RWPE2 (cell line): ENCODE results near the gene KRTCAP2.

Experiments used
- ATAC-seq: fragments of 200-7000 bp; cut with Tn5 transposase; 3 replicates; pipeline ENCODE4 v1.9.1; 2021; ENCODE audit warnings: low read depth
- DNase-seq: peaks from one replicate; pipeline ENCODE4 v3.0.0-alpha.2; 2020; ENCODE audit warnings: low spot score
- H3K27ac ChIP-seq: fragments of 450-650 bp; 2 replicates; pipeline ENCODE4 v1.5.1; 2017; ENCODE audit warnings: mild to moderate bottlenecking; ENCODE audit not compliant: poor library complexity, severe bottlenecking
- H3K27me3 ChIP-seq: fragments of 250-450 bp; sonication (Bioruptor Pico); 2 replicates; pipeline ENCODE4 v1.5.1; 2021; ENCODE audit warnings: mild to moderate bottlenecking, moderate library complexity; ENCODE audit not compliant: insufficient read depth, poor library complexity, severe bottlenecking
- H3K36me3 ChIP-seq: fragments of 250-450 bp; sonication (Bioruptor Pico); 2 replicates; pipeline ENCODE4 v1.5.1; 2020; ENCODE audit warnings: low read depth, mild to moderate bottlenecking, moderate library complexity
- H3K4me1 ChIP-seq: fragments of 250-450 bp; sonication (Bioruptor Pico); 2 replicates; pipeline ENCODE4 v1.5.1; 2021; ENCODE audit warnings: mild to moderate bottlenecking, moderate library complexity; ENCODE audit not compliant: insufficient read depth, poor library complexity, severe bottlenecking
- H3K4me3 ChIP-seq: fragments of 250-450 bp; sonication (Bioruptor Pico); 2 replicates; pipeline ENCODE4 v1.5.1; 2021; ENCODE audit warnings: mild to moderate bottlenecking, moderate library complexity; ENCODE audit not compliant: severe bottlenecking
- H3K9me3 ChIP-seq: fragments of 250-450 bp; sonication (Bioruptor Pico); 2 replicates; pipeline ENCODE4 v1.5.1; 2021; ENCODE audit warnings: mild to moderate bottlenecking, moderate library complexity; ENCODE audit not compliant: severe bottlenecking
- TF ChIP-seq, protein P1 (sequence below): fragments of 450-650 bp; IDR thresholded peaks from one replicate; pipeline ENCODE4 v1.5.1; 2017; ENCODE audit warnings: mild to moderate bottlenecking, moderate library complexity; ENCODE audit not compliant: poor library complexity, severe bottlenecking

KRTCAP2 gene

GRCh38 chr1:155184835-155185782 lies 12.0 kb upstream of the KRTCAP2 start:
- H3K27ac ChIP-seq = no peak overlapping the region
- no peaks in the 10 kb centered on the region for H3K4me1 ChIP-seq
- TF ChIP-seq, protein P1, sequence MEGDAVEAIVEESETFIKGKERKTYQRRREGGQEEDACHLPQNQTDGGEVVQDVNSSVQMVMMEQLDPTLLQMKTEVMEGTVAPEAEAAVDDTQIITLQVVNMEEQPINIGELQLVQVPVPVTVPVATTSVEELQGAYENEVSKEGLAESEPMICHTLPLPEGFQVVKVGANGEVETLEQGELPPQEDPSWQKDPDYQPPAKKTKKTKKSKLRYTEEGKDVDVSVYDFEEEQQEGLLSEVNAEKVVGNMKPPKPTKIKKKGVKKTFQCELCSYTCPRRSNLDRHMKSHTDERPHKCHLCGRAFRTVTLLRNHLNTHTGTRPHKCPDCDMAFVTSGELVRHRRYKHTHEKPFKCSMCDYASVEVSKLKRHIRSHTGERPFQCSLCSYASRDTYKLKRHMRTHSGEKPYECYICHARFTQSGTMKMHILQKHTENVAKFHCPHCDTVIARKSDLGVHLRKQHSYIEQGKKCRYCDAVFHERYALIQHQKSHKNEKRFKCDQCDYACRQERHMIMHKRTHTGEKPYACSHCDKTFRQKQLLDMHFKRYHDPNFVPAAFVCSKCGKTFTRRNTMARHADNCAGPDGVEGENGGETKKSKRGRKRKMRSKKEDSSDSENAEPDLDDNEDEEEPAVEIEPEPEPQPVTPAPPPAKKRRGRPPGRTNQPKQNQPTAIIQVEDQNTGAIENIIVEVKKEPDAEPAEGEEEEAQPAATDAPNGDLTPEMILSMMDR = no peak
- no peaks in the 10 kb centered on the region for H3K9me3 ChIP-seq
- no peak overlapping the region for H3K4me3 ChIP-seq
- peak; percentile 22; the same call in 2 of the 3 replicates for ATAC-seq
- no peaks in the 10 kb centered on the region for H3K27me3 ChIP-seq
- peaks cover 8% of the 10 kb centered on the region for H3K36me3 ChIP-seq
- DNase-seq = no peak

GRCh38 chr1:155184351-155184811 lies 11.3 kb upstream of the KRTCAP2 start:
- H3K27ac ChIP-seq = no peak overlapping the region
- H3K9me3 ChIP-seq = no peaks in the 10 kb centered on the region
- H3K4me1 ChIP-seq = no peaks in the 10 kb centered on the region
- no peak overlapping the region for H3K4me3 ChIP-seq
- DNase-seq = no peak
- H3K27me3 ChIP-seq = no peaks in the 10 kb centered on the region
- no peak for ATAC-seq
- TF ChIP-seq, protein P1 = no peak
- peaks cover 16% of the 10 kb centered on the region for H3K36me3 ChIP-seq

DNA sequence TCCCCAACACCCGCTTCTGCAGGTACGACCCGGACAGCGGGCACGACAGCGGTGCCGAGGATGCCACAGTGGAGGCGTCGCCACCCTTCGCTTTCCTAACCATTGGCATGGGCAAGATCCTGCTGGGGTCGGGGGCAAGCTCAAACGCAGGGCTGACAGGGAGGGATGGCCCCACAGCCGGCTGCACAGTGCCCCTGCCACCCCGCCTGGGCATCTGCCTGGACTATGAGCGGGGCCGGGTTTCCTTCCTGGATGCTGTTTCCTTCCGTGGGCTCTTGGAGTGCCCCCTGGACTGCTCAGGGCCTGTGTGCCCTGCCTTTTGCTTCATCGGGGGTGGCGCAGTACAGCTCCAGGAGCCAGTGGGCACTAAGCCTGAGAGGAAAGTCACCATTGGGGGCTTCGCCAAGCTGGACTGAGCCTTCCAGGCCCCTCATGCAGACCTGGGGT lies 10.7 kb upstream of the KRTCAP2 start:
- Histone ChIP-seq H3K9me3 (no peaks in the 10 kb centered on the region), H3K27me3 (no peaks in the 10 kb centered on the region), H3K27ac (no peak overlapping the region), H3K4me1 (no peaks in the 10 kb centered on the region), H3K4me3 (no peak overlapping the region), H3K36me3 (peaks cover 22% of the 10 kb centered on the region)
- ATAC-seq (no peak; the same call in 2 of the 3 replicates), DNase-seq (no peak)
- TF ChIP-seq, protein P1 = no peak

- TF ChIP-seq, protein P1 = no peak
- Histone ChIP-seq H3K4me1 (no peaks in the 10 kb centered on the region), H3K27ac (no peak overlapping the region), H3K27me3 (no peaks in the 10 kb centered on the region), H3K36me3 (peaks cover 28% of the 10 kb centered on the region), H3K9me3 (no peaks in the 10 kb centered on the region), H3K4me3 (no peak overlapping the region)
- DNase-seq (no peak), ATAC-seq (no peak)
These were observed 9.0 kb upstream of the KRTCAP2 start for GRCh38 chr1:155182052-155182550.
